ENCODE measurements around the gene MAP2.

MAP2 gene

DNA sequence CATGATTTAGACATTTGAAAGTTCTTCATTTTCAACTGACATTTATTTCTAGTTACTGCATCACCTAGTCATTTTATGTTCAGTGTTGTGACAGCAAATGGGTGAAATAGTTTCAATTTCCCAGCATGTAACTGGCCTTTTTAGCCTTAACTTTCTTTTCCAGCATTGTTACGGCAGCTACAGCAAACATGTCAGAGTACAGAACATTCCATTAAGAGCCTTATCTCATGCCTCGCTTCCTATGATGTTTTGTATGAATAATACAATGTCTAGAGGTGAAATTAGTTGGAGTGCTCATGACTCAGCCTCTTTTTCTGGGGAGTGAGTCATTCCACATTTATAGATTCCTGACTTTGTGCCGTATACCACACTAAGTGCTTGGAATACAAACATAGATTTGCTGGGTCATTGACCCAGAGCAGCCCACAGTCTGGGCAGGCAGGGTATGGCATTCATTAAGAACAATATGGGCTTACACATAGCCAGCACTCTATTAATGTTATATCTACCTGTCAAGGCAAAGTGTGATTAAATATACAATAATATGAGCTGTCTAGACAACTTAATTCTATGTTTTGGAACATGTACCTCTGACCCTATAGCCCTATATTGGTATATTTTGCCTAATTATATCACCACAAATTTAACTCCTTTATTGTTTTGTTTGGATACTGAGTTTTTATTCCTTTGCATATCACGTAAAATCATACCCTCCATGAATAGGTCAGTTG lies 72.2 kb downstream of the MAP2 start:
- H3K4me3 ChIP-seq (replicated peaks; ENCODE audit: low read depth, low read length), result no peak overlapping the region
- peak; percentile 97 for DNase-seq (ENCODE audit: extremely low read depth, low read depth)
- TF ChIP-seq, protein P1, sequence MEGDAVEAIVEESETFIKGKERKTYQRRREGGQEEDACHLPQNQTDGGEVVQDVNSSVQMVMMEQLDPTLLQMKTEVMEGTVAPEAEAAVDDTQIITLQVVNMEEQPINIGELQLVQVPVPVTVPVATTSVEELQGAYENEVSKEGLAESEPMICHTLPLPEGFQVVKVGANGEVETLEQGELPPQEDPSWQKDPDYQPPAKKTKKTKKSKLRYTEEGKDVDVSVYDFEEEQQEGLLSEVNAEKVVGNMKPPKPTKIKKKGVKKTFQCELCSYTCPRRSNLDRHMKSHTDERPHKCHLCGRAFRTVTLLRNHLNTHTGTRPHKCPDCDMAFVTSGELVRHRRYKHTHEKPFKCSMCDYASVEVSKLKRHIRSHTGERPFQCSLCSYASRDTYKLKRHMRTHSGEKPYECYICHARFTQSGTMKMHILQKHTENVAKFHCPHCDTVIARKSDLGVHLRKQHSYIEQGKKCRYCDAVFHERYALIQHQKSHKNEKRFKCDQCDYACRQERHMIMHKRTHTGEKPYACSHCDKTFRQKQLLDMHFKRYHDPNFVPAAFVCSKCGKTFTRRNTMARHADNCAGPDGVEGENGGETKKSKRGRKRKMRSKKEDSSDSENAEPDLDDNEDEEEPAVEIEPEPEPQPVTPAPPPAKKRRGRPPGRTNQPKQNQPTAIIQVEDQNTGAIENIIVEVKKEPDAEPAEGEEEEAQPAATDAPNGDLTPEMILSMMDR (IDR thresholded peaks at IDR 0.05; ENCODE audit: low read depth, low read length, missing control alignments), result no peak

- TF ChIP-seq, protein P1 (IDR thresholded peaks at IDR 0.05; ENCODE audit: low read depth, low read length, missing control alignments), result no peak
- H3K4me3 ChIP-seq (replicated peaks; ENCODE audit: low read depth, low read length), result no peak overlapping the region
- no peak for DNase-seq (ENCODE audit: extremely low read depth, low read depth)
These were observed 72.7 kb downstream of the MAP2 start for GRCh38 chr2:209496586-209496982.

DNA sequence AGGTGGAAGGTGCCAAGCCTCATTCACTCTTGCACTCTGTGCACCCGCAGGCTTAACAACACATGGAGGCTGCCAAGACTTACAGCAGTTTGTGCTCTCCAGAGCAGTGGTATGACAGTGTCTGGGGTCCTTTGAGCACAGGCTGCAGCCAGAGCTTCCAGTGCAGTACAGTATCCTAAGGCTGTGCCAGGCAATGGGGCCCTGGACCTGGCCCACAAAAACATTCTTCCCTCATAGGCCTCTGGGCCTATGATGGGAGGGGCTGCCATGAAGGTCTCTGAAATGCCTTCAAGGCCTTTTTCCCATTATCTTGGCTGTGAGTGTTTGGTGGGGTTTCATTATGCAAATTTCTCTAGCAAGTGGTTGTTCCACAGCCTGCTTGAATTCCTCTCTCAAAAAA lies 74.8 kb downstream of the MAP2 start:
- TF ChIP-seq, protein P1 (IDR thresholded peaks at IDR 0.05; ENCODE audit: low read depth, low read length, missing control alignments), result no peak
- H3K4me3 ChIP-seq (replicated peaks; ENCODE audit: low read depth, low read length), result no peak overlapping the region
- no peak for DNase-seq (ENCODE audit: extremely low read depth, low read depth)

DNA sequence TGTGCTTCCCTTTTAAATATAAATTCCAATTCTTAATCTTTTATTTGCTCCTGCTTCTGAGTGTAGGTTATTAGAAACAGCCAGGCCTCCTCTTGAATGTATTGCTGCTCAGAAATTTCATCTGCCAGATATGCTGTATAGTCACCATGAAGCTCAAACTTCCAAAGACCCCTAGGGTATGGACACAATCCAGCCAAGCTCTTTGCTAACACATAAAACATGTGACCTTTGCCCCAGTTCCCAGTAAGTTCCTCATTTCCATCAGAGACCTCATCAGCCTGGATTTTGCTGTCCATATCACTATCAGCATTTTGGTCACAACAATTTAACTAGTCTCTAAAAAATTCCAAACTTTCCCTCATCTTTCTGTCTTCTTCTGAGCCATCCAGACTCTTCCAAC lies 75.2 kb downstream of the MAP2 start:
- TF ChIP-seq, protein P1 (IDR thresholded peaks at IDR 0.05; ENCODE audit: low read depth, low read length, missing control alignments), result no peak
- H3K4me3 ChIP-seq (replicated peaks; ENCODE audit: low read depth, low read length), result no peak overlapping the region
- DNase-seq (ENCODE audit: extremely low read depth, low read depth), result peak; percentile 78

GRCh38 chr2:209501579-209501978 lies 77.7 kb downstream of the MAP2 start:
- DNase-seq (ENCODE audit: extremely low read depth, low read depth), result no peak
- H3K4me3 ChIP-seq (replicated peaks; ENCODE audit: low read depth, low read length), result no peak overlapping the region
- TF ChIP-seq, protein P1 (IDR thresholded peaks at IDR 0.05; ENCODE audit: low read depth, low read length, missing control alignments), result no peak

- DNase-seq (ENCODE audit: extremely low read depth, low read depth), result no peak
- TF ChIP-seq, protein P1 (IDR thresholded peaks at IDR 0.05; ENCODE audit: low read depth, low read length, missing control alignments), result no peak
- no peak overlapping the region for H3K4me3 ChIP-seq (replicated peaks; ENCODE audit: low read depth, low read length)
These were observed 81.6 kb downstream of the MAP2 start for GRCh38 chr2:209505410-209505809.

GRCh38 chr2:209508255-209508654 lies 84.4 kb downstream of the MAP2 start:
- TF ChIP-seq, protein P1 (IDR thresholded peaks at IDR 0.05; ENCODE audit: low read depth, low read length, missing control alignments), result no peak
- no peak for DNase-seq (ENCODE audit: extremely low read depth, low read depth)
- H3K4me3 ChIP-seq (replicated peaks; ENCODE audit: low read depth, low read length), result no peak overlapping the region
